ENCODE results near the gene ACTN4. TPM values are rescaled to one million over a fixed set of nuclear protein-coding genes. Genes with fewer than 3 reads are reported as not detected.

ACTN4 gene
- total RNA-seq, 2 experiments from 2014 or later, result 86.8 to 178 TPM

- Histone ChIP-seq H4K20me1 (ENCODE audit: insufficient read depth, low read length) (peaks cover 5% of the 10 kb centered on the region; the same call in 1 of the 2 replicates), H3K9me2 (ENCODE audit: insufficient read depth, low read length) (no peaks in the 10 kb centered on the region), H2AFZ (ENCODE audit: low read length) (no peak overlapping the region), H3K9me3 (ENCODE audit: low read length) (no peaks in the 10 kb centered on the region), H3K4me3 (ENCODE audit: low read depth, low read length, poor library complexity, severe bottlenecking) (no peak overlapping the region), H3K79me2 (ENCODE audit: insufficient read depth, low read depth, low read length) (peaks cover 15% of the 10 kb centered on the region; the same call in 1 of the 2 replicates), H3K36me3 (ENCODE audit: insufficient read depth, low read length) (peaks cover 21% of the 10 kb centered on the region), H3K4me1 (ENCODE audit: insufficient read depth, low read length, poor library complexity, severe bottlenecking) (peaks cover 18% of the 10 kb centered on the region), H3K4me2 (ENCODE audit: low read length) (no peak overlapping the region), H3K27ac (ENCODE audit: low read depth, low read length, poor library complexity, severe bottlenecking) (no peak overlapping the region)
- ChIA-PET CTCF (ENCODE audit: unreplicated experiment) (no interaction called here), POLR2A (interaction anchor here (0.9 kb wide), 1 partner anchor 779 kb away, joined by 3 read pairs; no protein-coding TSS in a partner anchor)
- TF ChIP-seq CTCF (conservative IDR thresholded peaks at IDR 0.05; ENCODE audit: low read length) (no peak), EZH2phosphoT487 (IDR thresholded peaks at IDR 0.05; ENCODE audit: borderline replicate concordance, low read depth, low read length) (no peak)
- DNase-seq (ENCODE audit: low spot score), result no peak
- intact Hi-C loops (cut with micrococcal nuclease; ENCODE audit: unreplicated experiment), result no loop called here
- BruUV-seq (replicated peaks), result no TSS peak
Observed at GRCh38 chr19:38678217-38678890, 30.9 kb downstream of the ACTN4 start.

- H4K20me1 ChIP-seq (ENCODE audit: insufficient read depth, low read length), result peaks cover 5% of the 10 kb centered on the region; the same call in 1 of the 2 replicates
- no peaks in the 10 kb centered on the region for H3K9me2 ChIP-seq (ENCODE audit: insufficient read depth, low read length)
- TF ChIP-seq CTCF (conservative IDR thresholded peaks at IDR 0.05; ENCODE audit: low read length) (no peak), EZH2phosphoT487 (IDR thresholded peaks at IDR 0.05; ENCODE audit: borderline replicate concordance, low read depth, low read length) (no peak)
- H3K79me2 ChIP-seq (ENCODE audit: insufficient read depth, low read depth, low read length), result peaks cover 15% of the 10 kb centered on the region; the same call in 1 of the 2 replicates
- intact Hi-C loops (cut with micrococcal nuclease; ENCODE audit: unreplicated experiment), result no loop called here
- no peak overlapping the region for H3K4me2 ChIP-seq (ENCODE audit: low read length)
- H3K4me3 ChIP-seq (ENCODE audit: low read depth, low read length, poor library complexity, severe bottlenecking), result no peak overlapping the region
- H2AFZ ChIP-seq (ENCODE audit: low read length), result no peak overlapping the region
- peaks cover 18% of the 10 kb centered on the region for H3K4me1 ChIP-seq (ENCODE audit: insufficient read depth, low read length, poor library complexity, severe bottlenecking)
- CTCF ChIA-PET (ENCODE audit: unreplicated experiment), result no interaction called here
- H3K36me3 ChIP-seq (ENCODE audit: insufficient read depth, low read length), result peaks cover 21% of the 10 kb centered on the region
- POLR2A ChIA-PET, result no interaction called here
- no peak for DNase-seq (ENCODE audit: low spot score)
- BruUV-seq (replicated peaks), result no TSS peak
- no peaks in the 10 kb centered on the region for H3K9me3 ChIP-seq (ENCODE audit: low read length)
- no peak overlapping the region for H3K27ac ChIP-seq (ENCODE audit: low read depth, low read length, poor library complexity, severe bottlenecking)
Observed at GRCh38 chr19:38678891-38679494, 31.5 kb downstream of the ACTN4 start.

DNA sequence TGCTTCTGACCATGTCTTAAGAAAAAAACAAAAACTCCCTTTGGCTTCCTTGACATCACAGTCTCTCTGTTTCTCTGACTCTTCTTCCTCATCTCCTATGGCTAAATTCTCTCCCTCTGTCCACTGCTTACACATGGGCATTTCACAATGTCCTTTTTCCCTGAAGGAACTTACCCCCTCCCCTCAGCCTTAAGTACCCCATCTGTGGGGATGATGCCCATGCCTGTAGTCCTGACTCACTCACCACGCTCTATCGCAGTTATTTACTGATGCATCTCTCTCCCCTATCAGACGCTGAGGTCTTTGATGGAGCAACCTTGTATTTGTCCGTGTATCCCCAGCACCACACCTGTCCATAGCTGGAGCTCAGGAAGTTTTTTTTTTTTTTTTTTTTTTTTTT, 32.4 kb downstream of the ACTN4 start:
- BruUV-seq (replicated peaks), result no TSS peak
- peaks cover 15% of the 10 kb centered on the region; the same call in 1 of the 2 replicates for H3K79me2 ChIP-seq (ENCODE audit: insufficient read depth, low read depth, low read length)
- H3K4me2 ChIP-seq (ENCODE audit: low read length), result no peak overlapping the region
- no peak overlapping the region for H3K27ac ChIP-seq (ENCODE audit: low read depth, low read length, poor library complexity, severe bottlenecking)
- no peak for DNase-seq (ENCODE audit: low spot score)
- H3K36me3 ChIP-seq (ENCODE audit: insufficient read depth, low read length), result peaks cover 21% of the 10 kb centered on the region
- CTCF ChIA-PET (ENCODE audit: unreplicated experiment), result no interaction called here
- no peak overlapping the region for H3K4me3 ChIP-seq (ENCODE audit: low read depth, low read length, poor library complexity, severe bottlenecking)
- POLR2A ChIA-PET, result interaction anchor here (0.6 kb wide), 1 partner anchor 46 kb away, joined by 5 read pairs; no protein-coding TSS in a partner anchor
- no peak for TF ChIP-seq EZH2phosphoT487 (IDR thresholded peaks at IDR 0.05; ENCODE audit: borderline replicate concordance, low read depth, low read length)
- TF ChIP-seq CTCF (conservative IDR thresholded peaks at IDR 0.05; ENCODE audit: low read length), result no peak
- no peaks in the 10 kb centered on the region for H3K9me2 ChIP-seq (ENCODE audit: insufficient read depth, low read length)
- H4K20me1 ChIP-seq (ENCODE audit: insufficient read depth, low read length), result peaks cover 5% of the 10 kb centered on the region; the same call in 1 of the 2 replicates
- H2AFZ ChIP-seq (ENCODE audit: low read length), result no peak overlapping the region
- H3K4me1 ChIP-seq (ENCODE audit: insufficient read depth, low read length, poor library complexity, severe bottlenecking), result peaks cover 18% of the 10 kb centered on the region
- no peaks in the 10 kb centered on the region for H3K9me3 ChIP-seq (ENCODE audit: low read length)
- intact Hi-C loops (cut with micrococcal nuclease; ENCODE audit: unreplicated experiment), result no loop called here
